ENCODE results near the gene COQ7.

The COQ7 gene

DNA sequence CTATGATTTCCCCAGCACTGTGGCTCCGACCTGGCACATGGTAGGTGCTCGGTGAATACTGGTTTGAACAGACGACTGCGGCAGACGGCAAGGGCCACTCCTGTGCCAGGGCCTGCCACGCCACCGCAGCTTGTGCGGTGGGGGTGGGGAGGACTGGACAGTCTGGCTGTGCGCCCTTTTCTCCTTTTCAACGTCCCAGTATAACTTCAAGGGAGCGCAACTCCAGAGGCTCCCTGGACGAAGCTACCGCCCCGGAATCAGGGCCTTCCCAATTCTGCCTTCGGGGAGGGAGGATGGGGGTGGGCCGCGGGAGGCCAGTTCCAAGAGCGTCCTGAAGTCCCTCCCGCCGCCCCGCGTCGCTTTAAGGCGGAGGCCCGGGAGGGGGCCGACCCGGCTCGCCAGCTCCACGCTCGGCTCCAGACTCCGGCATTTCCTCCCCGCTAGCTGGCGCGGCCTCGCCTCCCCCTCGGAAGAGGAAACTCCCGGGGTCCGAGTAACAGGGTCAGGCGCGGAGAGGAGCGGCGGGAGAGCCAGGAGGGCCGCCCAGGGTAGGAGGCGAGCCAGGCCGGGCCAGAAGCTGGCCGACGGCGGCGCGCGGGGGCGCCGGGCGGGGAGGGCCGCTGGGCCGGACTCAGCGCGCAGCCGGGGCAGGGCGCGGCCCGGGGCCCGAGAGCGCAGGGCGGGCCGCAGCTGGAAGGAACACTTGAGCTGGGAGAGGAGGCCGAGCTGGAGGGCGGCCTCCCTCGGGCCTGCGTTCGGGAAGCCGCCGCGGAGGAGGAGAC lies 46.4 kb downstream of the COQ7 start, which contains the start of gene ITPRIPL2:
Gene ITPRIPL2 (plus strand): TSS at position 388 of the 782 bp plus-strand sequence. CDS start 498 bp downstream, outside the sequence.
- DNase-seq (ENCODE audit: low read depth in 2 of 2), result peak in 1 of 2 donors; percentile 23

DNA sequence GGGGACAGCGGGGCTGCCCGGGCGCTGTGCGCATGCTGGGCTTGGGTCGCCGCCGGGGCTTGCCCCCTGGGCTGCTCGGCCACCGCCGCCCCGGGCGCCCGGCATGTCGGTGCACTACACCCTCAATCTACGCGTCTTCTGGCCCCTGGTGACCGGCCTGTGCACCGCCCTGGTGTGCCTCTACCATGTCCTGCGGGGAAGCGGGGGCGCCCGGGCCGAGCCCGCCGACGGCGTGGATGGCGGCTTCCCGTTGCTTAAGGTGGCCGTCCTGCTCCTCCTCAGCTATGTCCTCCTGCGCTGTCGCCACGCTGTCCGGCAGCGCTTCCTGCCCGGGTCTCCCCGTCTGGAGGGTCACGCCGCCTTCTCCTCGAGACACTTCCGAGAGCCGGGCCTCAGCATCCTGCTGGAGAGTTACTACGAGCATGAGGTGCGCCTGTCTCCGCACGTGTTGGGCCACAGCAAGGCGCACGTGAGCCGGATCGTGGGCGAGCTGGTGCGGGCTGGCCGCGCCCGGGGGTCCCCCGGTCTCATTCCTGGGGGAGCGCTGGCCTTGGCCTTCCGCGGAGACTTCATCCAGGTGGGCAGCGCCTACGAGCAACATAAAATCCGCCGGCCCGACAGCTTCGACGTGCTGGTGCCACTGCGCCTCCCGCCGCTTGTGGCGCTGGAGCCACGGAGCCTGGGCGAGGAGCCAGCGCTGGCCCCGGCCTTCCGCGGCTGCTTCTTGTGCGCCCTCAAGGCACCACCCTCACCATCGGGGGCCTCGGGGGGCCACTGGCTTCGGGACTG lies 47.1 kb downstream of the COQ7 start:
- no peak for DNase-seq (ENCODE audit: low read depth in 2 of 2)

DNA sequence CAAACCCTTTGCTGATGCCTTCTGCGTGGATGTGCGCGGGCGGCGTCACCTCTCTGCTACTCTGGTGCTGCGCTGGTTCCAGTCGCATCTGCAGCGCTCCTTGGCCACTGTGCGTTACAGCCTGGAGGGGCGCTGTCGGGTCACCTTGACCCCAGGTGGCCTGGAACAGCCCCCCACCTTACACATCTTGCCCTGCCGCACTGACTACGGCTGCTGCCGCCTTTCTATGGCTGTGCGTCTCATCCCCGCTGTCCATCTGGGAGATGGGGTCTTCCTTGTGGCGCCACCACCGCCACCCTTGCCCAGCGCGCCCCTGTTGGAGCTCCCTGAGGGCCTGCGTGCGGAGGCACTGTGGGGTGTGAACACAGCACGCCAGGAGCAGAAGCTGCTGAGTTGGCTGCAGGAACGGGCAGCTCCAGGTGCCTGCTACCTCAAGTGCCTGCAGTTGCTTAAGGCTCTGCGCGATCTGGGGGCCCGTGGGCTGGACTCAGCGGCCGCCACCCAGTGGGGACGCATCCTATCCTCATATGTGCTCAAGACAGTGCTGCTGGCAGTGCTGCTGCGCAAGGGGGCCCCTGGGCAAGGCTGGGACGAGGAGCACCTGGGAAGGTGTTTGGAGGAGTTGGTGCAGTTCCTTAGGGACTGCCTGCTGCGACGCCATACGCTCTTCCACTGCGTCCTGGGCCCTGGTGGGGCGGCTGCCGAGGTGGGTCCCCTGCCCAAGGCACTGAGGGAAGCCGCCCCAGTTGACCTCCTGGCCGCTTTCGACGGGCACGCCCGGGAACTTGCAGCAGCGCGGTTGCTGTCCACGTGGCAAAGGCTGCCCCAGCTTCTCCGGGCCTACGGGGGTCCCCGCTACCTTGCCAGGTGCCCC lies 48.0 kb downstream of the COQ7 start:
- no peak for DNase-seq (ENCODE audit: low read depth in 2 of 2)

DNA sequence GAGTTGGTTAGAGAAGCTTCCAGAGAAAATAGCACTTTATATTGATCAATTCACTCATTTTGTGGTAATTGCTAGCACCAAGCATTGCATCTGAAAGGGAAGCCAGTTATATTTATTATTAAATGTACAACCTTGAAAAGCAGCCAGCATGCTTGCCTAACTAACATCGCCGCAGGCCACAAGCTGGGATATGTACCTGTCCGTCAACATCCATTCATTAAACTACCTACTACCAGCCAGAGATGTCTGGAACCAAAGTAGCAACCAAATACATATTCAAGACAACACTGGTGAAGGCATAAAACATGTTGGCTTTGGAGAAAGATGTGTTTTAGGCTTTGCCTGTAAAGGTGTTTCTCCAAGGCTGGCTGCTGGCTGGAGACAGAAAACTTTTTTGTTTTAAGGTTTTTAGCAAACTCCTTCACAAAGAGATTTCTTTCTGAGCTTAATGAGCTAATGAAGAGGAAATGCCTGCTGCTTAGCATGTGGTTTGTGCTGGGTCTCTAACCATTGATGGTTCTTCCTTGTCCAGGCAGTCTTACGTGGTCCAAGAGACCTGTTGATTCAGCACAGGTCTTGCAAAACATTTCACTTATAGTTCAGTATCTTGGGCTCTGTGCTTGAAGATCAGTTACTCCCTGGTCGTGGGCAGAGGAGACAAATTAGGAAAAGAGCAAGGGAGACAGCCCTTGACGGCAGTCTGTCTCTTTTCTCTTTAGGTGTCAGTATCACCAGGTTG lies 49.5 kb downstream of the COQ7 start:
- DNase-seq (ENCODE audit: low read depth in 2 of 2), result no peak

DNA sequence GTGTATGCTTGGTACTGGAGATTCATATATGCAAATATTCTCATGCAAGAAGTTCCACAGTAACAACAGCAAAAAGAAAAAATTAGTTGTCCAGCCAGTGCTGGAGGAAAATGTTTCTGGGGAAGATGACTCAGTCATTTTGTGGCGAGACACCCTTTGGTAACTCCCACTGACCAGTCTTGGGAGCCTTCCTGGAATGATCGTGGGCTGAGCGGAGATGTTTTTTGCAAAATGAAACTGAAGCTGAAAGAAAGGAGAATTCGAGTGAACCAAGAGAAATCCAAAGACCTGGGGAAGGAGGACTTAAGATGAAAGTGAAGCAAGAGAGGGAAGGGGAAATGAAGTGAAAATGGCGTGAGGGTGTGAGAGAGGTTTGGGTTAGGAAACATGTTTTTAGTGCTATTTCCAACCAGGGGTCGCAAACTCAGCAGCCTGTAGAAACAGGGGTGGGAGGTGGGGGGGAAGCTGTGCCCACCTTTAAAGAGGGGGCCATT lies 51.6 kb downstream of the COQ7 start:
- DNase-seq (ENCODE audit: low read depth in 2 of 2), result no peak

DNA sequence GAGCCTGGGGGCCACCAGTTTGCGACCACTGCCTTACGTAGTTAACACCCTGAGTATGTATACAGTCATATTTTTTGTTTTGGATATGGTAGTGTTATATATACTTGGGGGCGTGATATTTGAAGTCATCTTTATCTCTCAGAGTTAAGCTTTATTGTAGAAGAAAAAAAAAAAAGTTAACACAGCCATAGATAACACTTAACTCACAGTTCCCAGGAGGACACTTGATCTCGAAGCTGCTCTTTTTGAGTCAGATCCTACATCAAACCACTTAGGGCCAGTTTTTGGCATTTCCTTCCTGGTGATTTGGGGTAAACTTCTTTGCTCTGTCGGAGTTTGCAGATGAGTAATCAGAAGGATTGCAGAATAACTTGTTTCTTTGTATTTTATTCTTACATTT lies 52.1 kb downstream of the COQ7 start:
- no peak for DNase-seq (ENCODE audit: low read depth in 2 of 2)

DNA sequence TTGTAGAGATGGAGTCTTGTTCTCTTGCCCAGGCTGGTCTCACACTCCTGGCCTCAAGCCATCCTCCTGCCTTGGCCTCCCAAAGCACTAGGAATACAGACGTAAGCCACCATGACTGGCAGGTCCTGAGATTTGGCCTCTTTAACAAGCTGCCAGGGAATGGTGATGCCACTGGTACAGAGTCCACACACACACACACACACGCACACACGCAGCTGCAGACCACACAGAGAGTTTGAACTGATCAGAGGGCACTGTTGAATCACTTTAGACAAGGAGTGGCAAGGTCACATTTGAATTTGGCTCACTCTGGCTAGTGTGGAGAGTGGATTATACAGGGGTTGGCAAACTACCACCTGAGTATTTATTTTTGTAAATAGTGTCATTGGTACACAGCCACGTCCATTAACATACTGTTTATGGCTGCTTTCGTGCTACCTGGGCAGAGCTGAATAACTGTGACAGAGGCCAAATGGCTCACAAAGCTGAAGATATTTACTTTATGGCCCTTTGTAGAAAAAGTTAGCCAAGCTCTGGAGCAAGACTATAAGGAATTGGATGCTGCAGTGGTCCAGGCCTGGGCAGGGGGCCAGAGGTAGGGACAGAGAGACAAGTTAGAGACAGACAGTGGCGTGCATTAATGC lies 56.2 kb downstream of the COQ7 start:
- no peak for DNase-seq (ENCODE audit: low read depth in 2 of 2)

DNA sequence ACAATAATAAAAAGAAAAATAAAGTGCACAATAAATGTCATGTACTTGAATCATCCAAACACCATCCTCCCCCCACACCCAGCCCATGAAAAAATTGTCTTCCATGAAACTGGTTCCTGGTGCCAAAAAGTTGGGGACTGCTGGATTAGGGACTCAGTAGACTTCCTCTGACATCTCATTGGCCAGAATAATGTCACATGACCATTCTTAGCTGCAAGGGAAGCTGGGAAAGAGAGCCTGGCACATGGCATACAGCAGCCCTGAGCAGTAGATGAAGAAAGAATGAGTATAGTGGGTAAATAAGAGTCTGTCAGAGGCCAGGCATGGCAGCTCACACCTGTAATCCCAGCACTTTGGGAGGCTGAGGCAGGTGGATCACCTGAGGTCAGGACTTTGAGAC lies 58.9 kb downstream of the COQ7 start:
- no peak for DNase-seq (ENCODE audit: low read depth in 2 of 2)

DNA sequence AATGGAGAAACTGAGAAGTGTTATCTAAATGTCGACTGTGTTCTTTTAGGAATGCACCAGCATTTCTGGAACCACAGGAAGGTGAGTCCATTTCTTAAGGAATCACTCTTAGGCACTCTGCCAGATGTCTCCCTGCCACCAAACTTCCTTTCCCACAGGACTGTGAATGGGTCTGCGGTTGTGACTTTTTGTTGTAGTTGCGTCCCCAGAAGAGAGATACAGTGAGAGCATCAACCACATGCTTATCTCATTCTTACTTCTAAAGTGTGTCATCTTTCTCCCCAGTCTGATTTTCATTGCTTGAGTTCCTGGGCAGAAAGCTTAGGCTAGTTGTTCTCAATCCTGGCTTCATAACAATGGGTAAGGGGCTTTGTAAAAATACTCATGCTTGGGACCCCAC lies 59.8 kb downstream of the COQ7 start:
- DNase-seq (ENCODE audit: low read depth in 2 of 2), result no peak

DNA sequence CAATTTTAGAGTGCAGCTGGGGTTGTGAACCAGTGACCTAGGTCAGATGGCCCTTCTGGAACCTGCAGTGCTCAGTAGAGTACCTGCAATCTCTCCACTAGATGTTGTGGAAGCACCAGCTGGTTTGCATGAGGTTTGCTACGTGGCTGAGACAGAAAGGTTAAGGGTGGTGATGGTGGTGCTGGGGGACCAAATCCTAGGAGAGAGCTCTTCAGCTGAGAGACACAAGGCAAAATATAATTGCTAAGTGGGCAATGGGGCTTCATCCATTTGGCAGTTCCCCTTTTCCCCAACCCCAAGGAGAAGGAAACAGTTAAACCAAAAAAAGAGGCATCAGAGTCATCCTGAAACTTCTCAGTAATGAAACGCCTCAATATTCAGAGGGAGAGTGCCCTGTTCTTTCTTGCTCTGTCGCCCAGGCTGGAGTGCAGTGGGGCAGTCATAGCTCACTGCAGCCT lies 60.3 kb downstream of the COQ7 start:
- DNase-seq (ENCODE audit: low read depth in 2 of 2), result no peak

DNA sequence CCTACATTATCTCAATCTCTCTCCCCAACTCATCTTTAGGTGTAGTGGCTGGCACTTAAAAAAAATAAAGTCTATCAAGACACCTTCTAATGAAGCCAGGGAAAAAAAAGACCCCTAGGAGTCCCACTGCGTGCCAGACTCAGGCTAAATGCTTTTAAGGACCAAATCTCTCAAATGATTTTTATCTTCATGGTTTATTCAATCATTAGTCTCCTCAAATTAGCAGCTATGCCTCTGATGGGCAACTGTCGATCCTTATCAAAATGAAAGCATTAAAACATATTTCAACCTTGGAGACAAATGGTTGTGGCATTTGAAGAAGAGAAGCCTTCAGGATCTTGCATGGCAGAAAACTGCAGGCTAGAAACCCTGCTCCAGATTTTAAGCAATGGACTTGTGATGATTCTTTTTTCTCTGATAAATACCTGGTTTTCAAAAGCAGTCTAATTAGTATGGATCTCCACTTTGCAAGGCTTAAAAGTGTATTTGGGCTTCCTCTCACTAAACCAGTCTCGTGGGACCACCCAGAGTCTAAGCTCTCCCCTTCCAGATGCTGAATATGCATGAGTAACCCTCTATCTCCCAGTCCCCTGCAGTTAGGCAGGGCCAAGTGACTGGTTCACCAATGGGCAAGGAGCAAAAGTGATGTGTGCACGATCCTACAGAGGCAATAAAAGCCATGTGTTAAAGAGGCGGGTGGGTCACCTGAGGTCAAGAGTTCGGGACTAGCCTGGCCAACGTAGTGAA lies 61.2 kb downstream of the COQ7 start:
- DNase-seq (ENCODE audit: low read depth in 2 of 2), result no peak

Data from stimulated activated CD8-positive, alpha-beta memory T cell treated with anti-CD3 and anti-CD28 coated beads, Interleukin-2, amount 100 ng/mL, for 48 hours (primary cell).